Measurements from ENCODE around the gene YIF1B.

The YIF1B gene

DNA sequence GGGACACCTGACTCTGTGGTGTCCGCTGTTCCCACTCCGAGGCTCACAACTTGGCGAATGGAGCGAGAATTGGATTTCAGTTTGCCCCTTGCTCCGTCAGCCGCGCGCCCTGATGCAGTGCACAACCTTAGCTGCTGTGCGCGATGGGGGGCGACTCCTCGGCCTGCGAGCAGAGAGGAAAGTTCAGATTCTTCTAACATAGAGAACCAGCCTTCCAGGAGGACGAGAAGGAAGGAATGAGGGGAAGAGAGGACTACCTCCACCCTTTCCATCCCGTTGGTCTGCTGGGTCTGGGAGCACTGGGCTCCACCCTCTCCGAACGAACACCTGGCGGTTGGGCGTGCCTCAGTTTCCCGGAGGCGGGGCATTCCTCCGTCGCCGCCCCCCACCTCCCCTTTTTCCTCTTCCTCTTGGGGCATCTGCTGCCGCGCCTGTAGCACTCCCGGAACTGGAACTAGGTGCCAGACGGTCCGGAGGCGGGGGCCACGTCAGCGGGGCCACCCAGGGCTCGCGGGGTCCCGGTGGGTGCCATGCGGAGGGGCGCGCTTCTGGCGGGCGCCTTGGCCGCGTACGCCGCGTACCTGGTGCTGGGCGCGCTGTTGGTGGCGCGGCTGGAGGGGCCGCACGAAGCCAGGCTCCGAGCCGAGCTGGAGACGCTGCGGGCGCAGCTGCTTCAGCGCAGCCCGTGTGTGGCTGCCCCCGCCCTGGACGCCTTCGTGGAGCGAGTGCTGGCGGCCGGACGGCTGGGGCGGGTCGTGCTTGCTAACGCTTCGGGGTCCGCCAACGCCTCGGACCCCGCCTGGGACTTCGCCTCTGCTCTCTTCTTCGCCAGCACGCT lies 3.9 kb upstream of the YIF1B start, which contains the start of gene KCNK6:
KCNK6 (plus strand) TSS at position 425 of the 838 bp plus-strand sequence; CDS start at position 531, 106 bp downstream.
- H3K27ac ChIP-seq = no peak within 1 kb of the TSS
- H3K36me3 ChIP-seq (replicated peaks) = peaks cover 3% of the 10 kb centered on the region
- in situ Hi-C loops (cut with HindIII; ENCODE audit: low pct_ligation_motif_present, low sequenced_read_pairs) = loop anchor here (5.0 kb wide), 1 partner anchor 87 kb away; no protein-coding TSS in a partner anchor
- DNase-seq = no peak
- peak within 1 kb of the TSS; percentile 53 for H3K4me3 ChIP-seq (ENCODE audit: low read depth, low read length)
- TF ChIP-seq, protein P1, sequence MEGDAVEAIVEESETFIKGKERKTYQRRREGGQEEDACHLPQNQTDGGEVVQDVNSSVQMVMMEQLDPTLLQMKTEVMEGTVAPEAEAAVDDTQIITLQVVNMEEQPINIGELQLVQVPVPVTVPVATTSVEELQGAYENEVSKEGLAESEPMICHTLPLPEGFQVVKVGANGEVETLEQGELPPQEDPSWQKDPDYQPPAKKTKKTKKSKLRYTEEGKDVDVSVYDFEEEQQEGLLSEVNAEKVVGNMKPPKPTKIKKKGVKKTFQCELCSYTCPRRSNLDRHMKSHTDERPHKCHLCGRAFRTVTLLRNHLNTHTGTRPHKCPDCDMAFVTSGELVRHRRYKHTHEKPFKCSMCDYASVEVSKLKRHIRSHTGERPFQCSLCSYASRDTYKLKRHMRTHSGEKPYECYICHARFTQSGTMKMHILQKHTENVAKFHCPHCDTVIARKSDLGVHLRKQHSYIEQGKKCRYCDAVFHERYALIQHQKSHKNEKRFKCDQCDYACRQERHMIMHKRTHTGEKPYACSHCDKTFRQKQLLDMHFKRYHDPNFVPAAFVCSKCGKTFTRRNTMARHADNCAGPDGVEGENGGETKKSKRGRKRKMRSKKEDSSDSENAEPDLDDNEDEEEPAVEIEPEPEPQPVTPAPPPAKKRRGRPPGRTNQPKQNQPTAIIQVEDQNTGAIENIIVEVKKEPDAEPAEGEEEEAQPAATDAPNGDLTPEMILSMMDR (IDR thresholded peaks at IDR 0.05; ENCODE audit: low read depth, low read length, missing control alignments) = no peak
- H3K27me3 ChIP-seq (replicated peaks) = no peaks in the 10 kb centered on the region

DNA sequence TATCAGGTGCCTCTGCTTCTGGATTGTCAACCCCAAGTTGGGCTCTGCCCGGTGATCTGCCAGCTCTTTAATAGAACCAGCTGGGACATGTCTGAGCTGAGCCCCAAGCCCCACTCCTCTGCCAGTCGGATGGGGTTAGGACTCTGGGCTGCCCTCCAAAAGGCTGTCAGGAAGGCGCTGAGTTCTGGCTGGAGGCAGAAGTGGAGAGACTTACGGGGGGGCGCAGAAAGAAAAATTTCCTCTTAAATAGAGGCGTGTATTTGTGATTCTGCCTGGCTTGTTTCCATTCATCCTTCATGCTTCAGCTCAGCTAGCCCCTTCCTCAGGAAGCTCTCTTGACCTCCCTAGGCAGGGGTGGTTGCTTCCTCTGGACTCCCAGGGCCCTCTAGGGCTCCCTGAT lies 2.9 kb upstream of the YIF1B start:
- in situ Hi-C loops (cut with HindIII; ENCODE audit: low pct_ligation_motif_present, low sequenced_read_pairs) = loop anchor here (5.0 kb wide), 1 partner anchor 86 kb away; no protein-coding TSS in a partner anchor
- TF ChIP-seq, protein P1 (IDR thresholded peaks at IDR 0.05; ENCODE audit: low read depth, low read length, missing control alignments) = no peak
- Histone ChIP-seq H3K4me3 (ENCODE audit: low read depth, low read length) (no peak overlapping the region), H3K27me3 (replicated peaks) (no peaks in the 10 kb centered on the region), H3K27ac (no peak overlapping the region), H3K36me3 (replicated peaks) (no peaks in the 10 kb centered on the region)
- no peak for DNase-seq

DNA sequence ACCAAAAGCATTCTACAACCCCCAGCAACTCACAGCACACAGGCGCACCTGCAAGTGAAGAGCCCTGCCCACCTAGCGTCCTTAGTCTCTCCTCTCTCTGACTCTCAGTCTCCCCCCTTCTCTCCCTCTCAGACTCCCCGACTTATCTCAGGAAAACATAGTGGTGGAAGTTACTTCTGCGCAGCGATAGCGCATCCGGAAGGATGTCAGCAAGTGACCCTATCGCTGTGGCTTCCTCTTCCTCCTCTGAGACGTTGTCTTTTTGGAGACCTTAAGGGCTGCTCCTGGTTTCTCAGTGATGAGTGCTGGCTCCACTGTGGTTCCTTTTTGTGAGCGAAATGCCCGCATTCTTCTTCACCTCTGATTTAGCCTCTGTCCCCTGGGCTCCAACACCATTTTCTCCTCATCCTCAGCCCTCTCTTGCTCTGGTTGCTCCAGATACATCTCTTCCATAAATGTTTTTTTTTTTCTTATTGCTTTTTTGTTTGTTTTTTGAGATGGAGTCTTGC lies 1.4 kb upstream of the YIF1B start:
- DNase-seq = no peak
- Histone ChIP-seq H3K4me3 (ENCODE audit: low read depth, low read length) (no peak overlapping the region), H3K27me3 (replicated peaks) (no peaks in the 10 kb centered on the region), H3K27ac (no peak overlapping the region), H3K36me3 (replicated peaks) (no peaks in the 10 kb centered on the region)
- in situ Hi-C loops (cut with HindIII; ENCODE audit: low pct_ligation_motif_present, low sequenced_read_pairs) = loop anchor here (5.0 kb wide), 1 partner anchor 85 kb away; no protein-coding TSS in a partner anchor
- TF ChIP-seq, protein P1 (IDR thresholded peaks at IDR 0.05; ENCODE audit: low read depth, low read length, missing control alignments) = no peak

DNA sequence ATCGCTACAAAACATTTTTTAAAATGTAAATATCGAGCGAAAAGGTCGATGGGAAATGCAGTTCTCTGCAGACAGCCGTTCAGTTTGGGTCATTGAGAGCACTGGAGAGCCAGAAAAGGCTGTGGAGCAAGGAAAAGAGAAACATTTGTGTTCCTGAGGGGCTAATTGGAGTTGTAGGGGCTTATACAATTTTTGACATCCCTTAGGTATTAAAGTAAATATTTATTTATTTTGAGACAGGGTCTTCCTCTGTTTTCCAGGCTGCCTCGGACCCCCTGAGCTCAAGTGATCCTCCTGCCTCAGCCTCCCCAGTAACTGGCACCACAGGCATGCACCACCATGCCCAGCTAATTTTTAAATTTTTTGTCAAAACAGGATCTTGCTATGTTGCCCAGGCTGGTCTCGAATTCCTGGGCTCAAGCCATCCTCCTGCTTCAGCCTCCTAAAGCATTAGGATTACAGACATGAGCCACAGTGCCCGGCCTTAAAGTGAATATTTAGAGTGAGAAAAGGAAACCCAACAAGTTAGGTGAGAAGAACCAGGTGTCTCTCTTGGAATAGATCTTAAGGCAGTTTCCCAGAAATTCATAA lies 825 bp upstream of the YIF1B start:
- no peak for DNase-seq
- no peaks in the 10 kb centered on the region for H3K36me3 ChIP-seq (replicated peaks)
- H3K4me3 ChIP-seq (ENCODE audit: low read depth, low read length) = peak overlapping the region; percentile 29
- in situ Hi-C loops (cut with HindIII; ENCODE audit: low pct_ligation_motif_present, low sequenced_read_pairs) = loop anchor here (5.0 kb wide), 1 partner anchor 84 kb away; no protein-coding TSS in a partner anchor
- peak overlapping the region; percentile 52 for H3K27ac ChIP-seq
- TF ChIP-seq, protein P1 (IDR thresholded peaks at IDR 0.05; ENCODE audit: low read depth, low read length, missing control alignments) = no peak
- H3K27me3 ChIP-seq (replicated peaks) = no peaks in the 10 kb centered on the region

DNA sequence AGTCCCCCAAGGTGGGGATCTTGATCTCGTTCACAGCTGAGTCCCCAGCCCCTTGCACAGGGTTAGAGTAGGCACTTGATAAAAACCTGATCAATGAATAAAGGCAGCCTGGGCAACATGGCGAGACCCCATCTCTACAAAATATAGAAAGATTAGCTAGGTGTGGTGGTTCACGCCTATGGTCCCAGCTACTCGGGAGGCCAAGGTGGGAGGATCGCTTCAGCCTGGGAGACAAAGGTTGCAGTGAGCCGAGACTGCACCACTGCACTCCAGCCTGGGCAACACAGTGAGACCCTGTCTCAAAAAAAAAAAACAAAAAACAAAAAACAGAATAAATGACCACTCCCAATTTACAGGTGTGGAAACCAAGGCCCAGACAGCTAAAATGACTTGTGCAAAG lies 4.8 kb downstream of the YIF1B start:
- no peak for DNase-seq
- Histone ChIP-seq H3K4me3 (ENCODE audit: low read depth, low read length) (no peak overlapping the region), H3K27ac (no peak overlapping the region), H3K36me3 (replicated peaks) (peaks cover 21% of the 10 kb centered on the region), H3K27me3 (replicated peaks) (no peaks in the 10 kb centered on the region)
- in situ Hi-C loops (cut with HindIII; ENCODE audit: low pct_ligation_motif_present, low sequenced_read_pairs) = no loop called here
- TF ChIP-seq, protein P1 (IDR thresholded peaks at IDR 0.05; ENCODE audit: low read depth, low read length, missing control alignments) = no peak

All from brain microvascular endothelial cell (primary cell).